Measurements from ENCODE around the gene STMND1. TPM values are rescaled to one million over a fixed set of nuclear protein-coding genes. Genes with fewer than 3 reads are reported as not detected.

Gene STMND1
- total and polyA plus RNA-seq, 2 of the 8 experiments (the other 6 are each of a cell fraction or from before 2014, with no cell fraction given), result not detected

GRCh38 chr6:17097982-17098381, 3.9 kb upstream of the STMND1 start:
- POLR2A ChIA-PET (ENCODE audit: partially characterized antibody), result no interaction called here
- H3K4me3 ChIP-seq (ENCODE audit: extremely low read depth in 1 of 4, insufficient read depth in 2 of 4, low read depth in 3 of 4, low read length in 4 of 4), result no peak overlapping the region
- no peak overlapping the region for H3K9ac ChIP-seq (replicated peaks in 1 of 4; ENCODE audit: extremely low read depth in 1 of 4, low read depth in 3 of 4, low read length in 3 of 4)
- no peak overlapping the region for H4K91ac ChIP-seq (replicated peaks; ENCODE audit: insufficient read length, low read length)
- H2BK15ac ChIP-seq (ENCODE audit: low read length), result no peak overlapping the region
- H3K4me1 ChIP-seq (replicated peaks in 1 of 4; ENCODE audit: control insufficient read depth in 3 of 4, insufficient read depth in 4 of 4, low read length in 3 of 4), result peaks cover 0 to 2% (median under 1%) of the 10 kb centered on the region in 4 experiments; a peak in 2 of 7 replicates
- H3K14ac ChIP-seq (ENCODE audit: insufficient read length), result no peak overlapping the region
- H3K23ac ChIP-seq (ENCODE audit: insufficient read length), result no peak overlapping the region
- H3K79me2 ChIP-seq (ENCODE audit: control insufficient read depth in 1 of 2, insufficient read depth in 2 of 2, low read length in 2 of 2), result no peaks in the 10 kb centered on the region
- CTCF ChIA-PET (ENCODE audit: partially characterized antibody), result interaction anchor here (1.0 to 1.2 kb wide), 2 partner anchors 31 to 328 kb away, joined by 3 to 4 read pairs; no protein-coding TSS in a partner anchor
- H2BK12ac ChIP-seq (ENCODE audit: low read depth, low read length), result no peak overlapping the region
- no peak overlapping the region for H3K4ac ChIP-seq (replicated peaks; ENCODE audit: insufficient read length, low read depth, low read length)
- H3K4me2 ChIP-seq (ENCODE audit: insufficient read depth in 1 of 2, low read depth in 2 of 2, low read length in 2 of 2), result no peak overlapping the region
- no peak overlapping the region for H2BK120ac ChIP-seq (replicated peaks; ENCODE audit: low read depth, low read length)
- H3K56ac ChIP-seq (replicated peaks; ENCODE audit: insufficient read length, low read depth, low read length), result no peak overlapping the region
- WGBS, 2 experiments (ENCODE audit: extremely low coverage in 1 of 2, insufficient coverage in 1 of 2, insufficient read length in 1 of 2, insufficient replicate concordance in 2 of 2, low coverage in 1 of 2, low lambda C conversion rate in 2 of 2, missing lambda C conversion rate in 1 of 2), result 83 to 100% methylated on average over 1 to 3 of the region's 3 CpGs
- no peak for FAIRE-seq
- H2AFZ ChIP-seq (ENCODE audit: low read length), result no peak overlapping the region
- no peak for DNase-seq (ENCODE audit: low read depth in 1 of 2, low spot score in 2 of 2)
- H3K9me3 ChIP-seq (ENCODE audit: insufficient read depth in 2 of 2, low read depth in 1 of 2, low read length in 1 of 2), result no peaks in the 10 kb centered on the region
- H2AK5ac ChIP-seq (ENCODE audit: low read depth, low read length), result no peak overlapping the region
- H3K27me3 ChIP-seq (replicated peaks in 1 of 4; ENCODE audit: control insufficient read depth in 3 of 4, extremely low read depth in 1 of 4, insufficient read depth in 3 of 4, low read length in 3 of 4), result peaks cover 3 to 19% (median 18%) of the 10 kb centered on the region in 4 experiments
- peaks cover 7% of the 10 kb centered on the region; the same call in 1 of the 2 replicates for H3K23me2 ChIP-seq (ENCODE audit: low read depth, low read length)
- no peak overlapping the region for H2BK20ac ChIP-seq (ENCODE audit: low read length)
- no peak overlapping the region for H2BK5ac ChIP-seq (ENCODE audit: low read depth, low read length)
- H3K79me1 ChIP-seq (ENCODE audit: low read depth, low read length), result no peaks in the 10 kb centered on the region
- H4K5ac ChIP-seq (ENCODE audit: insufficient read length, low read depth, low read length), result no peak overlapping the region
- H4K20me1 ChIP-seq (replicated peaks in 1 of 2; ENCODE audit: control insufficient read depth in 1 of 2, insufficient read depth in 2 of 2, low read length in 2 of 2), result no peaks in the 10 kb centered on the region
- no peak overlapping the region for H4K8ac ChIP-seq (ENCODE audit: extremely low read depth, insufficient read depth, low read length)
- H3K27ac ChIP-seq (ENCODE audit: low read depth, low read length), result no peak overlapping the region
- no peaks in the 10 kb centered on the region for H3K36me3 ChIP-seq (ENCODE audit: control insufficient read depth in 2 of 4, insufficient read depth in 4 of 4, low read length in 3 of 4)
- H3K18ac ChIP-seq (ENCODE audit: extremely low read depth, low read length), result no peak overlapping the region
- TF ChIP-seq ZNF274 (IDR thresholded peaks at IDR 0.05; ENCODE audit: borderline replicate concordance, extremely low read depth, low read length), result no peak
- TF ChIP-seq RFX5 (IDR thresholded peaks at IDR 0.05; ENCODE audit: borderline replicate concordance, low read depth, low read length), result no peak
- TF ChIP-seq HDAC2 (IDR thresholded peaks at IDR 0.05; ENCODE audit: borderline replicate concordance in 1 of 2, low read depth in 2 of 2, low read length in 2 of 2), result no peak
- TF ChIP-seq, protein P1, sequence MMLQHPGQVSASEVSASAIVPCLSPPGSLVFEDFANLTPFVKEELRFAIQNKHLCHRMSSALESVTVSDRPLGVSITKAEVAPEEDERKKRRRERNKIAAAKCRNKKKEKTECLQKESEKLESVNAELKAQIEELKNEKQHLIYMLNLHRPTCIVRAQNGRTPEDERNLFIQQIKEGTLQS (IDR thresholded peaks at IDR 0.05; ENCODE audit: insufficient read depth, low read depth, low read length), result no peak
- TF ChIP-seq BRCA1 (IDR thresholded peaks at IDR 0.05; ENCODE audit: low read depth, low read length), result no peak
- TF ChIP-seq CEBPB (IDR thresholded peaks at IDR 0.05; ENCODE audit: low read depth, low read length), result no peak
- no peak for TF ChIP-seq POLR2A (IDR thresholded peaks at IDR 0.05; ENCODE audit: control extremely low read depth in 1 of 2, low read depth in 2 of 2, low read length in 2 of 2)
- TF ChIP-seq CHD2 (IDR thresholded peaks at IDR 0.05; ENCODE audit: low read length), result no peak
- TF ChIP-seq BACH1 (IDR thresholded peaks at IDR 0.05; ENCODE audit: low read length), result no peak
- TF ChIP-seq SP1 (IDR thresholded peaks at IDR 0.05; ENCODE audit: low read depth, low read length), result no peak

All from H1 (cell line).